Embryonic facial prominence (tissue), 1 donor: ENCODE data around the gene CABS1.

Experiments
- DNase-seq: peaks from one replicate; pipeline ENCODE4 v3.0.0-alpha.2; 2016; ENCODE audit errors: extremely low spot score

The CABS1 gene

GRCh38 chr4:70334681-70335080, at the start of gene CABS1:
Gene CABS1, plus strand, starts transcription at chr4:70334981. Its CDS starts 59 bp downstream, at chr4:70335040.
- no peak for DNase-seq

GRCh38 chr4:70288651-70289050, 46.1 kb upstream of the CABS1 start:
- no peak for DNase-seq

- no peak for DNase-seq
Measured at GRCh38 chr4:70291341-70291740, 43.4 kb upstream of the CABS1 start.

- no peak for DNase-seq
Measured at GRCh38 chr4:70297576-70297975, 37.2 kb upstream of the CABS1 start.

GRCh38 chr4:70298051-70298450, 36.7 kb upstream of the CABS1 start:
- peak; percentile 37 for DNase-seq

GRCh38 chr4:70299643-70300042, 35.1 kb upstream of the CABS1 start:
- no peak for DNase-seq

GRCh38 chr4:70300215-70300614, 34.6 kb upstream of the CABS1 start:
- DNase-seq = no peak

GRCh38 chr4:70303090-70303489, 31.7 kb upstream of the CABS1 start:
- DNase-seq = no peak

GRCh38 chr4:70305601-70306000, 29.2 kb upstream of the CABS1 start:
- DNase-seq = no peak

- no peak for DNase-seq
Measured at GRCh38 chr4:70306076-70306475, 28.7 kb upstream of the CABS1 start.

GRCh38 chr4:70313736-70314135, 21.0 kb upstream of the CABS1 start:
- no peak for DNase-seq

GRCh38 chr4:70315928-70316327, 18.9 kb upstream of the CABS1 start:
- DNase-seq = no peak

- no peak for DNase-seq
Measured at GRCh38 chr4:70326052-70326451, 8.7 kb upstream of the CABS1 start.

GRCh38 chr4:70336043-70336442, 1.3 kb downstream of the CABS1 start:
- DNase-seq = no peak

GRCh38 chr4:70337886-70338420, 3.2 kb downstream of the CABS1 start:
- no peak for DNase-seq

GRCh38 chr4:70356185-70356584, 21.4 kb downstream of the CABS1 start:
- no peak for DNase-seq

GRCh38 chr4:70359115-70359661, 24.4 kb downstream of the CABS1 start:
- no peak for DNase-seq

- no peak for DNase-seq
Measured at GRCh38 chr4:70360460-70360859, 25.7 kb downstream of the CABS1 start, which contains the start of gene SMR3A. Gene SMR3A, plus strand, starts transcription at chr4:70360760. Its CDS starts 1,356 bp downstream, at chr4:70362116.

GRCh38 chr4:70364002-70364401, 29.2 kb downstream of the CABS1 start:
- DNase-seq = no peak

- DNase-seq = no peak
Measured at GRCh38 chr4:70365479-70365878, 30.7 kb downstream of the CABS1 start.

- DNase-seq = no peak
Measured at GRCh38 chr4:70367813-70368212, 33.0 kb downstream of the CABS1 start.

- no peak for DNase-seq
Measured at GRCh38 chr4:70371987-70372386, 37.2 kb downstream of the CABS1 start.

GRCh38 chr4:70372760-70373159, 38.0 kb downstream of the CABS1 start:
- no peak for DNase-seq

GRCh38 chr4:70380578-70380977, 45.8 kb downstream of the CABS1 start:
- no peak for DNase-seq
